H1 (cell line): ENCODE results near the gene DYNC2H1.

Experiments used
- EP300 ChIP-seq, 2 experiments: IDR thresholded peaks; 1 replicate in 1 of 2; 2 replicates in 1 of 2; pipeline ENCODE4 v1.6.1; 2011 to 2012; ENCODE audit warnings: low read depth in 2 of 2, low read length in 2 of 2, mild to moderate bottlenecking in 2 of 2, borderline replicate concordance in 1 of 2, inconsistent platforms in 1 of 2, moderate library complexity in 1 of 2
- EZH2 ChIP-seq: fragments of 200-600 bp; sonication (generic); IDR thresholded peaks from 2 replicates; pipeline ENCODE4 v1.7.1; 2012; ENCODE audit warnings: low read depth, mild to moderate bottlenecking, moderate library complexity, low read length, inconsistent platforms; ENCODE audit not compliant: severe bottlenecking
- POLR2A ChIP-seq, 2 experiments: IDR thresholded peaks; 1 replicate in 1 of 2; 2 replicates in 1 of 2; pipeline ENCODE4 v1.6.1; 2011; ENCODE audit warnings: low read depth in 2 of 2, low read length in 2 of 2, mild to moderate bottlenecking in 2 of 2; ENCODE audit errors: control extremely low read depth in 1 of 2
- TF ChIP-seq, protein P1 (sequence below), 3 experiments: IDR thresholded peaks; 1 replicate in 2 of 3; 2 replicates in 1 of 3; pipeline versions ENCODE4 v1.5.1 to v1.6.1; 2011; ENCODE audit warnings: low read length in 3 of 3, mild to moderate bottlenecking in 3 of 3, inconsistent platforms in 2 of 3, low read depth in 1 of 3, moderate library complexity in 1 of 3; ENCODE audit not compliant: insufficient read depth in 1 of 3; ENCODE audit errors: control extremely low read depth in 1 of 3
- TF ChIP-seq, protein P2 (sequence below): IDR thresholded peaks from 2 replicates; pipeline ENCODE4 v1.6.1; 2012; ENCODE audit warnings: low read length, inconsistent platforms
- TF ChIP-seq, protein P3 (sequence below): fragments of 300-600 bp; sonication (generic); IDR thresholded peaks from 2 replicates; pipeline ENCODE4 v1.7.1; 2012; ENCODE audit warnings: low read length, moderate library complexity, mild to moderate bottlenecking, inconsistent platforms; ENCODE audit not compliant: insufficient replicate concordance

DNA sequence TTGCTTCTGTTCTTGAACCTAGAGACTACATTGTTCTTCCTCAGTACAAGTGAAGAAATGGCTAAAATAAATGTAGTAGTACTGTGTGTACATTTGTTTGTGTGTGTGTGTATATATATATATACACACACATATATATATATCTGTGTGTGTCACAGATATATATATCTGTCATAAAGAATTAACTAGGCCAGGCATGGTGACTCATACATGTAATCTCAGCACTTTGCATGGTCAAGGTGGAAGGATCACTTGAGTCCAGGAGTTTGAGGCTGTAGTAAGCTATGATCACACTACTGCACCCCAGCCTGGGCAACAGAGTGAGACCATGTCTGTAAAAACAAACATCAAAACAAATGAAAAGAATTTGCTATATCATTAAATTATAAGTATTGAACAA, 164.8 kb downstream of the DYNC2H1 start:
- TF ChIP-seq POLR2A (IDR thresholded peaks at IDR 0.05; ENCODE audit: control extremely low read depth in 1 of 2, low read depth in 2 of 2, low read length in 2 of 2) (no peak), EZH2 (no peak), EP300 (IDR thresholded peaks at IDR 0.05; ENCODE audit: borderline replicate concordance in 1 of 2, low read depth in 2 of 2, low read length in 2 of 2) (no peak)
- TF ChIP-seq, protein P1, sequence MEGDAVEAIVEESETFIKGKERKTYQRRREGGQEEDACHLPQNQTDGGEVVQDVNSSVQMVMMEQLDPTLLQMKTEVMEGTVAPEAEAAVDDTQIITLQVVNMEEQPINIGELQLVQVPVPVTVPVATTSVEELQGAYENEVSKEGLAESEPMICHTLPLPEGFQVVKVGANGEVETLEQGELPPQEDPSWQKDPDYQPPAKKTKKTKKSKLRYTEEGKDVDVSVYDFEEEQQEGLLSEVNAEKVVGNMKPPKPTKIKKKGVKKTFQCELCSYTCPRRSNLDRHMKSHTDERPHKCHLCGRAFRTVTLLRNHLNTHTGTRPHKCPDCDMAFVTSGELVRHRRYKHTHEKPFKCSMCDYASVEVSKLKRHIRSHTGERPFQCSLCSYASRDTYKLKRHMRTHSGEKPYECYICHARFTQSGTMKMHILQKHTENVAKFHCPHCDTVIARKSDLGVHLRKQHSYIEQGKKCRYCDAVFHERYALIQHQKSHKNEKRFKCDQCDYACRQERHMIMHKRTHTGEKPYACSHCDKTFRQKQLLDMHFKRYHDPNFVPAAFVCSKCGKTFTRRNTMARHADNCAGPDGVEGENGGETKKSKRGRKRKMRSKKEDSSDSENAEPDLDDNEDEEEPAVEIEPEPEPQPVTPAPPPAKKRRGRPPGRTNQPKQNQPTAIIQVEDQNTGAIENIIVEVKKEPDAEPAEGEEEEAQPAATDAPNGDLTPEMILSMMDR (IDR thresholded peaks at IDR 0.05; ENCODE audit: control extremely low read depth in 1 of 3, insufficient read depth in 1 of 3, low read depth in 1 of 3, low read length in 3 of 3): no peak
- TF ChIP-seq, protein P2, sequence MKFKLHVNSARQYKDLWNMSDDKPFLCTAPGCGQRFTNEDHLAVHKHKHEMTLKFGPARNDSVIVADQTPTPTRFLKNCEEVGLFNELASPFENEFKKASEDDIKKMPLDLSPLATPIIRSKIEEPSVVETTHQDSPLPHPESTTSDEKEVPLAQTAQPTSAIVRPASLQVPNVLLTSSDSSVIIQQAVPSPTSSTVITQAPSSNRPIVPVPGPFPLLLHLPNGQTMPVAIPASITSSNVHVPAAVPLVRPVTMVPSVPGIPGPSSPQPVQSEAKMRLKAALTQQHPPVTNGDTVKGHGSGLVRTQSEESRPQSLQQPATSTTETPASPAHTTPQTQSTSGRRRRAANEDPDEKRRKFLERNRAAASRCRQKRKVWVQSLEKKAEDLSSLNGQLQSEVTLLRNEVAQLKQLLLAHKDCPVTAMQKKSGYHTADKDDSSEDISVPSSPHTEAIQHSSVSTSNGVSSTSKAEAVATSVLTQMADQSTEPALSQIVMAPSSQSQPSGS: no peak
- TF ChIP-seq, protein P3, sequence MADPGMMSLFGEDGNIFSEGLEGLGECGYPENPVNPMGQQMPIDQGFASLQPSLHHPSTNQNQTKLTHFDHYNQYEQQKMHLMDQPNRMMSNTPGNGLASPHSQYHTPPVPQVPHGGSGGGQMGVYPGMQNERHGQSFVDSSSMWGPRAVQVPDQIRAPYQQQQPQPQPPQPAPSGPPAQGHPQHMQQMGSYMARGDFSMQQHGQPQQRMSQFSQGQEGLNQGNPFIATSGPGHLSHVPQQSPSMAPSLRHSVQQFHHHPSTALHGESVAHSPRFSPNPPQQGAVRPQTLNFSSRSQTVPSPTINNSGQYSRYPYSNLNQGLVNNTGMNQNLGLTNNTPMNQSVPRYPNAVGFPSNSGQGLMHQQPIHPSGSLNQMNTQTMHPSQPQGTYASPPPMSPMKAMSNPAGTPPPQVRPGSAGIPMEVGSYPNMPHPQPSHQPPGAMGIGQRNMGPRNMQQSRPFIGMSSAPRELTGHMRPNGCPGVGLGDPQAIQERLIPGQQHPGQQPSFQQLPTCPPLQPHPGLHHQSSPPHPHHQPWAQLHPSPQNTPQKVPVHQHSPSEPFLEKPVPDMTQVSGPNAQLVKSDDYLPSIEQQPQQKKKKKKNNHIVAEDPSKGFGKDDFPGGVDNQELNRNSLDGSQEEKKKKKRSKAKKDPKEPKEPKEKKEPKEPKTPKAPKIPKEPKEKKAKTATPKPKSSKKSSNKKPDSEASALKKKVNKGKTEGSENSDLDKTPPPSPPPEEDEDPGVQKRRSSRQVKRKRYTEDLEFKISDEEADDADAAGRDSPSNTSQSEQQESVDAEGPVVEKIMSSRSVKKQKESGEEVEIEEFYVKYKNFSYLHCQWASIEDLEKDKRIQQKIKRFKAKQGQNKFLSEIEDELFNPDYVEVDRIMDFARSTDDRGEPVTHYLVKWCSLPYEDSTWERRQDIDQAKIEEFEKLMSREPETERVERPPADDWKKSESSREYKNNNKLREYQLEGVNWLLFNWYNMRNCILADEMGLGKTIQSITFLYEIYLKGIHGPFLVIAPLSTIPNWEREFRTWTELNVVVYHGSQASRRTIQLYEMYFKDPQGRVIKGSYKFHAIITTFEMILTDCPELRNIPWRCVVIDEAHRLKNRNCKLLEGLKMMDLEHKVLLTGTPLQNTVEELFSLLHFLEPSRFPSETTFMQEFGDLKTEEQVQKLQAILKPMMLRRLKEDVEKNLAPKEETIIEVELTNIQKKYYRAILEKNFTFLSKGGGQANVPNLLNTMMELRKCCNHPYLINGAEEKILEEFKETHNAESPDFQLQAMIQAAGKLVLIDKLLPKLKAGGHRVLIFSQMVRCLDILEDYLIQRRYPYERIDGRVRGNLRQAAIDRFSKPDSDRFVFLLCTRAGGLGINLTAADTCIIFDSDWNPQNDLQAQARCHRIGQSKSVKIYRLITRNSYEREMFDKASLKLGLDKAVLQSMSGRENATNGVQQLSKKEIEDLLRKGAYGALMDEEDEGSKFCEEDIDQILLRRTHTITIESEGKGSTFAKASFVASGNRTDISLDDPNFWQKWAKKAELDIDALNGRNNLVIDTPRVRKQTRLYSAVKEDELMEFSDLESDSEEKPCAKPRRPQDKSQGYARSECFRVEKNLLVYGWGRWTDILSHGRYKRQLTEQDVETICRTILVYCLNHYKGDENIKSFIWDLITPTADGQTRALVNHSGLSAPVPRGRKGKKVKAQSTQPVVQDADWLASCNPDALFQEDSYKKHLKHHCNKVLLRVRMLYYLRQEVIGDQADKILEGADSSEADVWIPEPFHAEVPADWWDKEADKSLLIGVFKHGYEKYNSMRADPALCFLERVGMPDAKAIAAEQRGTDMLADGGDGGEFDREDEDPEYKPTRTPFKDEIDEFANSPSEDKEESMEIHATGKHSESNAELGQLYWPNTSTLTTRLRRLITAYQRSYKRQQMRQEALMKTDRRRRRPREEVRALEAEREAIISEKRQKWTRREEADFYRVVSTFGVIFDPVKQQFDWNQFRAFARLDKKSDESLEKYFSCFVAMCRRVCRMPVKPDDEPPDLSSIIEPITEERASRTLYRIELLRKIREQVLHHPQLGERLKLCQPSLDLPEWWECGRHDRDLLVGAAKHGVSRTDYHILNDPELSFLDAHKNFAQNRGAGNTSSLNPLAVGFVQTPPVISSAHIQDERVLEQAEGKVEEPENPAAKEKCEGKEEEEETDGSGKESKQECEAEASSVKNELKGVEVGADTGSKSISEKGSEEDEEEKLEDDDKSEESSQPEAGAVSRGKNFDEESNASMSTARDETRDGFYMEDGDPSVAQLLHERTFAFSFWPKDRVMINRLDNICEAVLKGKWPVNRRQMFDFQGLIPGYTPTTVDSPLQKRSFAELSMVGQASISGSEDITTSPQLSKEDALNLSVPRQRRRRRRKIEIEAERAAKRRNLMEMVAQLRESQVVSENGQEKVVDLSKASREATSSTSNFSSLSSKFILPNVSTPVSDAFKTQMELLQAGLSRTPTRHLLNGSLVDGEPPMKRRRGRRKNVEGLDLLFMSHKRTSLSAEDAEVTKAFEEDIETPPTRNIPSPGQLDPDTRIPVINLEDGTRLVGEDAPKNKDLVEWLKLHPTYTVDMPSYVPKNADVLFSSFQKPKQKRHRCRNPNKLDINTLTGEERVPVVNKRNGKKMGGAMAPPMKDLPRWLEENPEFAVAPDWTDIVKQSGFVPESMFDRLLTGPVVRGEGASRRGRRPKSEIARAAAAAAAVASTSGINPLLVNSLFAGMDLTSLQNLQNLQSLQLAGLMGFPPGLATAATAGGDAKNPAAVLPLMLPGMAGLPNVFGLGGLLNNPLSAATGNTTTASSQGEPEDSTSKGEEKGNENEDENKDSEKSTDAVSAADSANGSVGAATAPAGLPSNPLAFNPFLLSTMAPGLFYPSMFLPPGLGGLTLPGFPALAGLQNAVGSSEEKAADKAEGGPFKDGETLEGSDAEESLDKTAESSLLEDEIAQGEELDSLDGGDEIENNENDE: no peak
